Measurements from ENCODE around the gene ABCB10. TPM values are rescaled to one million over a fixed set of nuclear protein-coding genes. Genes with fewer than 3 reads are reported as not detected.
A peak's percentile ranks its signal among the peaks of the same experiment; 100 is the strongest.

ABCB10 gene
- total and polyA plus RNA-seq, 2 donors = 13.4 to 15.2 TPM

- WGBS = 73% methylated on average over 14 of the region's 14 CpGs
- no peaks in the 10 kb centered on the region for H3K36me3 ChIP-seq (ENCODE audit: control insufficient read depth in 2 of 2, insufficient read depth in 2 of 2, low read length in 1 of 2)
- no peak overlapping the region for H3K27ac ChIP-seq (ENCODE audit: low read depth in 1 of 2, low read length in 1 of 2)
- peaks cover 0 to 2% of the 10 kb centered on the region in 2 donors for H3K4me1 ChIP-seq (ENCODE audit: control insufficient read depth in 2 of 2, insufficient read depth in 2 of 2, low read length in 2 of 2)
- no peaks in the 10 kb centered on the region for H3K27me3 ChIP-seq (ENCODE audit: control insufficient read depth in 2 of 2, insufficient read depth in 1 of 2, low read length in 1 of 2)
- DNase-seq (ENCODE audit: low read depth in 6 of 9, low spot score in 9 of 9) = no peak
- H3K4me3 ChIP-seq (ENCODE audit: low read length in 2 of 2) = no peak overlapping the region
- no peaks in the 10 kb centered on the region for H3K9me3 ChIP-seq (ENCODE audit: control insufficient read depth in 2 of 2, insufficient read depth in 1 of 2, low read length in 1 of 2)
These were observed 19.9 kb upstream of the ABCB10 start for GRCh38 chr1:229578168-229579058.

GRCh38 chr1:229574679-229575442 lies 16.4 kb upstream of the ABCB10 start:
- no peak for DNase-seq (ENCODE audit: low read depth in 6 of 9, low spot score in 9 of 9)
- no peaks in the 10 kb centered on the region for H3K9me3 ChIP-seq (ENCODE audit: control insufficient read depth in 2 of 2, insufficient read depth in 1 of 2, low read length in 1 of 2)
- no peak overlapping the region for H3K27ac ChIP-seq (ENCODE audit: low read depth in 1 of 2, low read length in 1 of 2)
- no peak overlapping the region for H3K4me3 ChIP-seq (ENCODE audit: low read length in 2 of 2)
- 89% methylated on average over 6 of the region's 6 CpGs for WGBS
- H3K4me1 ChIP-seq (ENCODE audit: control insufficient read depth in 2 of 2, insufficient read depth in 2 of 2, low read length in 2 of 2) = no peaks in the 10 kb centered on the region
- H3K27me3 ChIP-seq (ENCODE audit: control insufficient read depth in 2 of 2, insufficient read depth in 1 of 2, low read length in 1 of 2) = no peaks in the 10 kb centered on the region
- no peaks in the 10 kb centered on the region for H3K36me3 ChIP-seq (ENCODE audit: control insufficient read depth in 2 of 2, insufficient read depth in 2 of 2, low read length in 1 of 2)

- no peaks in the 10 kb centered on the region for H3K27me3 ChIP-seq (ENCODE audit: control insufficient read depth in 2 of 2, insufficient read depth in 1 of 2, low read length in 1 of 2)
- WGBS = 90% methylated on average over 2 of the region's 2 CpGs
- no peak overlapping the region for H3K27ac ChIP-seq (ENCODE audit: low read depth in 1 of 2, low read length in 1 of 2)
- no peaks in the 10 kb centered on the region for H3K9me3 ChIP-seq (ENCODE audit: control insufficient read depth in 2 of 2, insufficient read depth in 1 of 2, low read length in 1 of 2)
- no peak overlapping the region for H3K4me3 ChIP-seq (ENCODE audit: low read length in 2 of 2)
- no peaks in the 10 kb centered on the region for H3K4me1 ChIP-seq (ENCODE audit: control insufficient read depth in 2 of 2, insufficient read depth in 2 of 2, low read length in 2 of 2)
- no peak for DNase-seq (ENCODE audit: low read depth in 6 of 9, low spot score in 9 of 9)
- no peaks in the 10 kb centered on the region for H3K36me3 ChIP-seq (ENCODE audit: control insufficient read depth in 2 of 2, insufficient read depth in 2 of 2, low read length in 1 of 2)
These were observed 13.8 kb upstream of the ABCB10 start for GRCh38 chr1:229572286-229572685.

- Histone ChIP-seq H3K4me3 (ENCODE audit: low read length in 2 of 2) (no peak overlapping the region), H3K27me3 (ENCODE audit: control insufficient read depth in 2 of 2, insufficient read depth in 1 of 2, low read length in 1 of 2) (no peaks in the 10 kb centered on the region), H3K4me1 (ENCODE audit: control insufficient read depth in 2 of 2, insufficient read depth in 2 of 2, low read length in 2 of 2) (no peaks in the 10 kb centered on the region), H3K9me3 (ENCODE audit: control insufficient read depth in 2 of 2, insufficient read depth in 1 of 2, low read length in 1 of 2) (no peaks in the 10 kb centered on the region), H3K36me3 (ENCODE audit: control insufficient read depth in 2 of 2, insufficient read depth in 2 of 2, low read length in 1 of 2) (no peaks in the 10 kb centered on the region), H3K27ac (ENCODE audit: low read depth in 1 of 2, low read length in 1 of 2) (no peak overlapping the region)
- 87% methylated on average over 2 of the region's 2 CpGs for WGBS
- DNase-seq (ENCODE audit: low read depth in 6 of 9, low spot score in 9 of 9) = no peak
These were observed 12.5 kb upstream of the ABCB10 start for GRCh38 chr1:229570891-229571516.

GRCh38 chr1:229570305-229570704 lies 11.8 kb upstream of the ABCB10 start:
- DNase-seq (ENCODE audit: low read depth in 6 of 9, low spot score in 9 of 9) = no peak
- Histone ChIP-seq H3K27me3 (ENCODE audit: control insufficient read depth in 2 of 2, insufficient read depth in 1 of 2, low read length in 1 of 2) (no peaks in the 10 kb centered on the region), H3K9me3 (ENCODE audit: control insufficient read depth in 2 of 2, insufficient read depth in 1 of 2, low read length in 1 of 2) (no peaks in the 10 kb centered on the region), H3K27ac (ENCODE audit: low read depth in 1 of 2, low read length in 1 of 2) (no peak overlapping the region), H3K4me3 (ENCODE audit: low read length in 2 of 2) (no peak overlapping the region), H3K4me1 (ENCODE audit: control insufficient read depth in 2 of 2, insufficient read depth in 2 of 2, low read length in 2 of 2) (no peaks in the 10 kb centered on the region), H3K36me3 (ENCODE audit: control insufficient read depth in 2 of 2, insufficient read depth in 2 of 2, low read length in 1 of 2) (no peaks in the 10 kb centered on the region)
- WGBS = 88% methylated on average over 20 of the region's 20 CpGs

GRCh38 chr1:229567109-229567868 lies 8.8 kb upstream of the ABCB10 start:
- 87% methylated on average over 13 of the region's 13 CpGs for WGBS
- Histone ChIP-seq H3K9me3 (ENCODE audit: control insufficient read depth in 2 of 2, insufficient read depth in 1 of 2, low read length in 1 of 2) (no peaks in the 10 kb centered on the region), H3K4me3 (ENCODE audit: low read length in 2 of 2) (no peak overlapping the region), H3K4me1 (ENCODE audit: control insufficient read depth in 2 of 2, insufficient read depth in 2 of 2, low read length in 2 of 2) (peaks cover 0 to 4% of the 10 kb centered on the region in 2 donors), H3K27ac (ENCODE audit: low read depth in 1 of 2, low read length in 1 of 2) (no peak overlapping the region), H3K36me3 (ENCODE audit: control insufficient read depth in 2 of 2, insufficient read depth in 2 of 2, low read length in 1 of 2) (no peaks in the 10 kb centered on the region), H3K27me3 (ENCODE audit: control insufficient read depth in 2 of 2, insufficient read depth in 1 of 2, low read length in 1 of 2) (no peaks in the 10 kb centered on the region)
- no peak for DNase-seq (ENCODE audit: low read depth in 6 of 9, low spot score in 9 of 9)

- 89% methylated on average over 5 of the region's 5 CpGs for WGBS
- H3K4me1 ChIP-seq (ENCODE audit: control insufficient read depth in 2 of 2, insufficient read depth in 2 of 2, low read length in 2 of 2) = peaks cover 0 to 10% of the 10 kb centered on the region in 2 donors
- H3K27me3 ChIP-seq (ENCODE audit: control insufficient read depth in 2 of 2, insufficient read depth in 1 of 2, low read length in 1 of 2) = no peaks in the 10 kb centered on the region
- H3K4me3 ChIP-seq (ENCODE audit: low read length in 2 of 2) = no peak overlapping the region
- no peak for DNase-seq (ENCODE audit: low read depth in 6 of 9, low spot score in 9 of 9)
- H3K36me3 ChIP-seq (ENCODE audit: control insufficient read depth in 2 of 2, insufficient read depth in 2 of 2, low read length in 1 of 2) = no peaks in the 10 kb centered on the region
- H3K27ac ChIP-seq (ENCODE audit: low read depth in 1 of 2, low read length in 1 of 2) = peak overlapping the region in 1 of 2 donors; percentile 26
- no peaks in the 10 kb centered on the region for H3K9me3 ChIP-seq (ENCODE audit: control insufficient read depth in 2 of 2, insufficient read depth in 1 of 2, low read length in 1 of 2)
These were observed 5.2 kb upstream of the ABCB10 start for GRCh38 chr1:229563701-229564100.

GRCh38 chr1:229563241-229563640 lies 4.7 kb upstream of the ABCB10 start:
- DNase-seq (ENCODE audit: low read depth in 6 of 9, low spot score in 9 of 9) = no peak
- H3K27ac ChIP-seq (ENCODE audit: low read depth in 1 of 2, low read length in 1 of 2) = peak overlapping the region in 1 of 2 donors; percentile 26
- H3K4me3 ChIP-seq (ENCODE audit: low read length in 2 of 2) = no peak overlapping the region
- no peaks in the 10 kb centered on the region for H3K36me3 ChIP-seq (ENCODE audit: control insufficient read depth in 2 of 2, insufficient read depth in 2 of 2, low read length in 1 of 2)
- H3K4me1 ChIP-seq (ENCODE audit: control insufficient read depth in 2 of 2, insufficient read depth in 2 of 2, low read length in 2 of 2) = peaks cover 0 to 10% of the 10 kb centered on the region in 2 donors
- no peaks in the 10 kb centered on the region for H3K9me3 ChIP-seq (ENCODE audit: control insufficient read depth in 2 of 2, insufficient read depth in 1 of 2, low read length in 1 of 2)
- H3K27me3 ChIP-seq (ENCODE audit: control insufficient read depth in 2 of 2, insufficient read depth in 1 of 2, low read length in 1 of 2) = no peaks in the 10 kb centered on the region
- WGBS = 91% methylated on average over 7 of the region's 7 CpGs
